Glomerular visceral epithelial cell (primary cell): Measurements from ENCODE around the gene EIF4EBP3.

ENCODE experiments used
- DNase-seq: peaks from one replicate; pipeline ENCODE4 v3.0.0-alpha.2; 2016; ENCODE audit errors: extremely low spot score

EIF4EBP3 gene

GRCh38 chr5:140547508-140548299, at the start of gene EIF4EBP3:
Gene EIF4EBP3 (plus strand): TSS chr5:140547662. CDS start chr5:140547738, 76 bp downstream.
- DNase-seq, result peak; percentile 90

- peak; percentile 31 for DNase-seq
Observed at GRCh38 chr5:140497897-140498296, 49.6 kb upstream of the EIF4EBP3 start.

- DNase-seq, result no peak
Observed at GRCh38 chr5:140498591-140498990, 48.9 kb upstream of the EIF4EBP3 start.

GRCh38 chr5:140502834-140503233, 44.6 kb upstream of the EIF4EBP3 start:
- no peak for DNase-seq

- DNase-seq, result no peak
Observed at GRCh38 chr5:140509898-140510297, 37.6 kb upstream of the EIF4EBP3 start.

GRCh38 chr5:140513124-140513523, 34.3 kb upstream of the EIF4EBP3 start:
- DNase-seq, result no peak

- DNase-seq, result no peak
Observed at GRCh38 chr5:140524003-140524402, 23.5 kb upstream of the EIF4EBP3 start.

- no peak for DNase-seq
Observed at GRCh38 chr5:140540227-140540626, 7.2 kb upstream of the EIF4EBP3 start.

- DNase-seq, result no peak
Observed at GRCh38 chr5:140542972-140543371, 4.5 kb upstream of the EIF4EBP3 start.

- no peak for DNase-seq
Observed at GRCh38 chr5:140544986-140545385, 2.5 kb upstream of the EIF4EBP3 start.

GRCh38 chr5:140545606-140546005, 1.9 kb upstream of the EIF4EBP3 start:
- DNase-seq, result no peak

GRCh38 chr5:140546851-140547507, 483 bp upstream of the EIF4EBP3 start:
- DNase-seq, result no peak

GRCh38 chr5:140548300-140548688, 832 bp downstream of the EIF4EBP3 start:
- no peak for DNase-seq

GRCh38 chr5:140548791-140549190, 1.3 kb downstream of the EIF4EBP3 start:
- no peak for DNase-seq

GRCh38 chr5:140549237-140550144, 2.0 kb downstream of the EIF4EBP3 start:
- no peak for DNase-seq

GRCh38 chr5:140550147-140551079, 3.0 kb downstream of the EIF4EBP3 start:
- DNase-seq, result no peak

- no peak for DNase-seq
Observed at GRCh38 chr5:140551872-140552271, 4.4 kb downstream of the EIF4EBP3 start.

- no peak for DNase-seq
Observed at GRCh38 chr5:140553657-140554056, 6.2 kb downstream of the EIF4EBP3 start.

- no peak for DNase-seq
Observed at GRCh38 chr5:140554454-140554853, 7.0 kb downstream of the EIF4EBP3 start.

- DNase-seq, result no peak
Observed at GRCh38 chr5:140555747-140556312, 8.4 kb downstream of the EIF4EBP3 start.

- DNase-seq, result no peak
Observed at GRCh38 chr5:140556438-140556837, 9.0 kb downstream of the EIF4EBP3 start.
